HG02642 (cell line): Measurements from ENCODE around the gene SCAMP1.
A peak's percentile ranks its signal among the peaks of the same experiment; 100 is the strongest.
"Not testable (repeated sequence)": the region's sequence is repeated elsewhere in the genome, so short reads cannot be mapped to it uniquely, and the experiment has no call there.

Source experiments
- ATAC-seq: cut with Tn5 transposase; IDR thresholded peaks from one replicate; pipeline ENCODE4 v1.9.1; 2021; ENCODE audit warnings: mild to moderate bottlenecking; ENCODE audit not compliant: unreplicated experiment, poor library complexity

Gene SCAMP1, protein sequence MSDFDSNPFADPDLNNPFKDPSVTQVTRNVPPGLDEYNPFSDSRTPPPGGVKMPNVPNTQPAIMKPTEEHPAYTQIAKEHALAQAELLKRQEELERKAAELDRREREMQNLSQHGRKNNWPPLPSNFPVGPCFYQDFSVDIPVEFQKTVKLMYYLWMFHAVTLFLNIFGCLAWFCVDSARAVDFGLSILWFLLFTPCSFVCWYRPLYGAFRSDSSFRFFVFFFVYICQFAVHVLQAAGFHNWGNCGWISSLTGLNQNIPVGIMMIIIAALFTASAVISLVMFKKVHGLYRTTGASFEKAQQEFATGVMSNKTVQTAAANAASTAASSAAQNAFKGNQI

DNA sequence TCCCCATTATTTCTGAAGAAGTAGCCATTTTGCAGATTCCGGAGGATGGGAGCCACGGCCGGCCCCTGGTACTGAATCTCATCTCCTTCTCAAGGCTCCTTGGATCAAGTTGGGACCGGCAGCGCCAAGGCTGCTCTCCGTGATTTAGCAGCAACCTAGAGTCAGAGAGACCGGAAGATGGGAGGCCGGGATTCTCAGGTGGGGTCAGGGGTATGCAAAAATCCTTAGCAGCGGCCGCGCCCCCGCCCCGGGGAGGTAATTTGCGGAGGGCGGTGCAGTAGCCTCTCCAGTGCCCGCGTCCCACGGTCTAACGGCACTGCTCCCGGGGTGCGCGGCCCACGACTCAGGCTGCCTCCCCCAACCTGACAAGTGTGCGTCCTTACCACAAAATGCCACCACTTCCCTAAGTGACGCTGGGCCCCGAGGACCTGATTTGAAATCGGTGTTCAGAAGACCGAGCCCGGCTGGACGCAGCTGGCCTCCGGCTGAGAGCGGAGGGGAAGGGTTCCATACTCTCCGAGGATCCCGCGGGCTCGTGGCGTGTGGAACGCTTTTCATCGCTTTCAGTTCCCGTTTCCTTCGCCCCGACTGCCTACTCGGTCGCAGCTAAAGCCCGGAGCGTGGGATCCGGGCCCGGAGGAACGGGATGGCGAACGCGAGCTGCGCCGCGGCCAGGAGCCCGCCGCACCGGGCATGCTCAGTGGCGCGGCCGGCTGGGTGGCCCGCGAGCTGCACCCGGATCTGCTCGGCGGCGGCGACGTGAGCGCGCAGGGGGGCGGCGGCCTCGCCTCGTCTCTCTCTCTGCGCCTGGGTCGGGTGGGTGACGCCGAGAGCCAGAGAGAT is at the start of gene SCAMP1:
Gene SCAMP1, plus strand, starts transcription at position 787 of the 843 bp plus-strand sequence. Its CDS starts 55 bp downstream, at position 842.
- ATAC-seq = peak; percentile 87

DNA sequence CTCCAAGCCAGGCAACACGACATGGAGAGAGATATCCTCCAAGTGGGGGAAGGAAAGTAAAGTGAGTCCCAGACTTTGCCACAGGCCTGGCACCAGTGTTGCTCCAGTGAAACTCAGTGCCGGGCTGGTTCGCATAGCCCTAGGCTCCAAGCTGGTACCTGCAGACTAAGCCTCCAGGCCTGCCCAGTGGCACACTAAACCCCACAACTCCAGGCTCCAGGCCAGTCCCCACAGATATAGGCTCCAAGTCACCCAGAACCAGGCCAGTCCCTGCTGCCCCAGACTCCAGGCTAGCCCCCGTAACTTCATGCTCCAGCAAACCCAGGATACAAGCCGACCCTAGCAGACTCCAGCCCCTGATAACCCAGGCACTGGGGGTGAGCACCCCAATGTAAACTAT is 42.9 kb upstream of the SCAMP1 start:
- ATAC-seq = no peak

DNA sequence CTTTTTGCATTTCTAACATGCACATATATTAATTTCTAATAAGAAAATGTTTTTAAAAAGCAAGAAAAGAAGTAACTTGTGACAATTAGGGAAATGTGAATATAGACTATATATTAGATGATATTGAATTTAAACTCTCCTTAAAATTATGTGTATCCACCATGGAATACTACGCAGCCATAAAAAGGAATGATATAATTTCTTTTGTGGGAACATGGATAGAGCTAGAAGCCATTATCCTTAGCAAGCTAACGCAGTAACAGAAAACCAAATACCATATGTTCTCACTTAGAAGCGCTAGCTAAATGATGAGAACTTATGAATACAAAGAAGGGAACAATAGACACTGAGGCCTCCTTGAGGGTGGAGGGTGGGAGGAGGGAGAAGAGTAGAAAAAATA is 42.1 kb upstream of the SCAMP1 start:
- no peak for ATAC-seq

DNA sequence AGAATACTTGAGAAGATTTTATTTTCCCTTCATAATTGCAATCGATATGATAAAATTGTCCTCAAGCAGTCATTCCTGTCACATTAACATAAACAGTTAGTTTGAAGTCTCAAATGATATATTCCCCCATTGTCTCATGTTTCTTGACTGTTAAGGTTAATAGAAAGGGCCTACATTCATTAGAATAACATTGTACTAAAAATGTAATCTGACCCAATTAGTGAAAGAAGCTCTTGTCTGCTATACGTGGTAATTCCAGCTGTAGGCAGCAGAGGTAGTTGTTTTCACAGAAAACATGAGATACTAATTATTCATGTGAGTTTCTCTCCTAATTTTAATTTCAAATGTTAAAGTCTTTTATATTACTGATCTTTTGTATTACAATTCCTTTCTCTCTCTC is 40.0 kb upstream of the SCAMP1 start:
- no peak for ATAC-seq

DNA sequence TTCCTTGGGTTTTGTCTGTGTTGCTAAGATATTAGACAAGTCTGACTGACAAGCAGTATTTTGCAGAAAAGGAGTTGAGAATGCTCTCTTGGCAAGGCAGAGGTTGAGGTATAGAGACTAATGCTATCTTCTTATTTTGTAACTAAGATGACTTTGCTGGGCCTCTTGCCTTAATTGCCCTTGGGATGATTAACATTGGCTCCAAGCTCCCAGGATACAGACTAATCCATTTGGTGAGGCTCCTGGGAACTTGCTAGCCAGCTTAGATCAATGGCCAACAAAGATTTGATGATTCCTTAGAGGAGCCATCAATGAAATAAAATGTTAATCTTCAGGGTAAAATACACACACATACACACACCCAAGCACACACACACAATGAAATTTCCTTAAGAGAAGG is 37.2 kb upstream of the SCAMP1 start:
- no peak for ATAC-seq

DNA sequence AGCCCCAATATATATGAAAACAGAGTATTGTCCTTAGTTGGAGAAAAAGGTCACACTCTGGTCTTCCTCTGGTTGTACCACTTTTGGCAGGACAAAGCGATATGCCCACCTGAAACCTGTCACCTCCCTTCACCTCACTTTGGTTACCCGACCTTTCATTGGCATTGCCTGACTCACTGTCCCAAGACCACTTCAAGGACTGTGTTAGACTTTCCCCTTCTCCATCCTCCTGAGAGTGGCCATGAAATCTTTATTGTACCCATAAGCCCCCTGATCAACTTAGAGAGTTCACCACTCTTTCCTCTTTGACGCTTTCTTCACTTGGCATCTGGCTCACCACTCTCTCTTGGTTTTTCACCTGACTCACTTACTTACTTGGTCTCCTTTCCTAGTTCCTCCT is 33.5 kb upstream of the SCAMP1 start:
- no peak for ATAC-seq

DNA sequence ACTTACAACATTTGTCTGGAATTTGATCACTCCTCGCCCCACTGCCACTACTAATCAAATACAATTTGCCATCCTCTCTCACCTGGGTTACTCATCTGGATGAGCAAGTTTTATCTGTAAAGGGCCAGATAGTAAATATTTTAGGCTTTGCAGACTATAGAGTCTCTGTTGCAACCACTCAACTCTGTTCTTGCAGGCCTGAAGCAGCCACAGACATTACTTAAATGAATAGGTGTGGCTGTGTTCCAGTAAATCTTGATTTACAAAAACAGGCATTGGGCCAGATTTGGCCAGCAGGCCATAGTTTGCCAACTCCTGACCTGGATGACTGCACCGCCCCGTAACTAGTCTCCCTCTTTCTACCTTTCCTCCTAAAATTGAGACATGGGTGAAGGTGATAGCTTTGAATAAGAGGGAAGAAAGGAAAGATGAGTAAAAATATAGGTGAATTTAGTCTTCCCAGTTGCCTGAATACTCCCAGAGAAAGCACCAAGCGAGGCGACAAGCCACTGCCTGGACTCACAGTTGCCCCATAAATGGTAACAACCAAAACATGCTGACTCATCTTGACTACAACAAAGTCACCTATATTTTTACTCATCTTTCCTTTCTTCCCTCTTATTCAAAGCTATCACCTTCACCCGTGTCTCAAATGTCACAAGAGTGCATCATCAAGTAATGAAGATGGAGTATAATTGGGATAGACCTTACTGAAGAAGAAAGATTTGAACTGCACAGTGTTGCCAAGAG is 32.5 kb upstream of the SCAMP1 start:
- no peak for ATAC-seq

DNA sequence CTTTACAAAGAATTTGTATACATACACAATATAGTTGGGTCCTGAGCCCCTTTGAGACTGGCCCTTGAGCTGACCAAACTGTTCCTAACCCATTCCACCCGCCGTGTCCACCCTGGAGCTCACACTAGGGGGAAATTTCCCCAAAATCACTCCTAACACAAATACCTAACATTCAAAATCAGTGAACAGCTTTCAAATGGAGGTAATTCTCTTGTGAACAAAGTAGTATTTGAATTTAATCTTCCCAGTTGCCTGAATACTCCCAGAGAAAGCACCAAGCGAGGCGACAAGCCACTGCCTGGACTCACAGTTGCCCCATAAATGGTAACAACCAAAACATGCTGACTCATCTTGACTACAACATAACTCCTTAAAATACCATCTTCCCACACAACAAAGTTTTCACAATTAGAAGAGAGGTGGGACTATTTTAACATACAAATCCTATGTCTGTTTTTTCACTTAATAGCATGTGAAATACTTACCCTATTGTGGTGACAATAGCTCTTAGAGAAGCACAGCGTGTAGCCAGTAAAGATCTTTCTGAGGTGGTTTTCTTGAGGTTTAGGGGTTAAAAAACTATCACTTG is 31.7 kb upstream of the SCAMP1 start:
- no peak for ATAC-seq

DNA sequence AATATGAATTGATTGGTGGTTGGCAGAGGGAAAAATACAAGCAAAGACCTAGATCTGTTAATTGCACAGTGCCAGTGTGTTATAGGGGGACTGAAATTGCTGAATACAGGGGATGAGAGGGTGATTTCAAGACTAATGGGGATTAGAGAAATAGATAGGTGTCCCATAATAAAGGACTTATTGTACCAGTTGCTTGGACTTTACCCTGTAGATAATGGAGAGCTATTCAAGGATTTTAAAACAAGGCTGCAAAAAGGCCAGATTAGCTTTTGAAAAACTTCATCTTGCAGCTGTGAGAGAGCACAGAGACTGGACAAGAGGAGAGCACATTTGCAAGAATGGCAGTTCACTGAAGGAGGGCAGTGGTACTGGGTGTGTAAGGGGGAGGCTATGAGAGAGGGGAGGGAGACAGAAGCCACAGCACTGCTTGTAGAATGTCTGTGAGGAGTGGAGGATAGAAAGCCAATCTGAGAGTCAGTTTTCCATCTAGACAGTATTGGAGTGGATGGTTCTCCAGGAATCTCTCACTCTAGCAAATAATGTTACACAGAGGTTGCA is 28.8 kb upstream of the SCAMP1 start:
- no peak for ATAC-seq

DNA sequence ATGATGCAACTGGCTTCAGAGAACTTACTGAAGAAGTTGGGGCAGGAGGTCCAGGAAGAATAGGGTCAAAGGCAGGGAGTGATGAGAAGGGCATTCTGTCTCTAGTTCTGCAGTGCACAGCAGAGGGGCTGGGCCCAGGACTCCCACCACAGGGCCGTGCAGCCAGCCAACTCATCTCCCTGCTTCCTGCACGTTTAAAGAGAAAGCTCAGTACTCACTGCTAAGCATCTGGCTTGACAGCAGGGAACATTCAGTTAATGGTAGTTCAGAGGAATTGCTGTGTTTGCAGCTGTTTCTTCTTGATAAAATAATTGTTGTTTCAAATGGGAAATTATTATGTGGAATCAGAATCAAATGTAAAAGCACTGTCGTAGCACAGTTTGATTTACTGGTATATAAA is 25.6 kb upstream of the SCAMP1 start:
- ATAC-seq = no peak

DNA sequence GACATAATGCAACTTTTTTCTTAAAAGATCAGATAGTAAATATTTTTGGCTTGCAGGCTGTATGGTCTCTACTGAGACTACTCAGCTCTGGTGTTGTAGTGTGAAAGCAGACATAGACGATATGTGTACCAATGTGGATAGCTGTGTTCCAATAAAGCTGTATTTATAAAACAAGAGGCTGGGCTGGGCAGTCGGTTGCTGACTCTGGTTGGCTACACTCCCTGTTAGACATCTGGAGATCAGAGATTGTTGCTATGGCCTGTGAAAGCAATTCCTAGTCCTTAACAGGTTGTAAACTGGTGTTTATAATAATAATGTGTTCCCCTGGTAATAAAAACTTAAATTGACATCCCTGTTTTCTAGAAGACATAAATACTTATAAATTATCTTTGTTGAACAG is 24.4 kb upstream of the SCAMP1 start:
- ATAC-seq = no peak

DNA sequence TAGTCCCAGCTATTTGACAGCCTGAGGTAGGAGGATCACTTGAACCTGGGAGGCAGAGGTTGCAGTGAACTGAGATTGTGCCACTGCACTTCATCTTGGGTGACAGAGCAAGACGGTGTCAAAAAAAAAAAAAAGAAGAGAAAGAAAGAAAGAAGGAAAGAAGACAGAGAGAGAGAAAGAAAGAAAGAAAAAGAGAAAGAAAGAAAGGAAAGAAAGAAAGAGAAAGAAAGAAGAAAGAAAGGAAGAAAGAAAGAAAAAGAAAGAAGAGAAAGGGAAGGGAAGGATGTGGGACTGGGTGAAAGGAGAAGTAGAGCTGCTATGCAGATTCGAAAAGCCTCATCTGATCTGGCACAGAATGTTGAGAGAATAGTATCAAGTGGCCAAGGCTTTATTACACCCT is 23.7 kb upstream of the SCAMP1 start:
- ATAC-seq = no peak

DNA sequence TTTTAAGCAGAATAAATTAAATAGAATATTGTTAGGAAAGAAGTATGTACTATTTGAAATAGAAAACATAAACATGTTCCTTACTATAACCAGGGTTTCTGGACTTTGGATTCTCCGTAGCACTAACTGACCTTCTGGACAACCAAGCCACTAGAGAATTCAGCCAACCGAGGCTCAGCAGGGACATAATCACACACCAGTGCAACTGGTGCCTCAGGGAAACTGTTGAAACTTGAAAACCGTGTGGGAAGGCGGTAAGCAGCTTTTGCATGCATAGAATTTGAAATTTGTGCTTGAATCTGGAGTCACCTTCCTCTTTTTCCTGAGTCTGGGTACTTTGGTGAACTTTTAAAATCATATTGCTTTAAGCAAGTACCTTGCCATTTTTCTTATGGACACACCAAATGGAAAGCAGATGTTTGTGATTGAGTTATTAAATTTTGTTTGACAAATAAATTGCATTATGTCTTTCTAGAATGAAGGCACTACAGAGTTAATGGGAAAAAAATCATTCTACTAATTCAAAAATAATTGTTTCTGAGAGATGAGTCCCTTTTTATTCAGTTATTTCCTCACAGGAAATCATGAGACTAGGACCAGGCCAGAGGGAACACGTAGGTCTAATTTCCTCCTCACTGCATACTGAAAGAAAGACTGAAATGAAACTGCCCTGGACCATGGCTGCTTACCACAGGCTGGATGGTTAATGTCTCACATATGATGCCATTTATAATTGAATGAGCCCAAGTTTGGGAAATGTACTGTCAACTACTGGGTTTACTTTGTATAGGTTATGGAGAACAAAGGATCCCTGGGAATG is 20.6 kb upstream of the SCAMP1 start:
- ATAC-seq = no peak

DNA sequence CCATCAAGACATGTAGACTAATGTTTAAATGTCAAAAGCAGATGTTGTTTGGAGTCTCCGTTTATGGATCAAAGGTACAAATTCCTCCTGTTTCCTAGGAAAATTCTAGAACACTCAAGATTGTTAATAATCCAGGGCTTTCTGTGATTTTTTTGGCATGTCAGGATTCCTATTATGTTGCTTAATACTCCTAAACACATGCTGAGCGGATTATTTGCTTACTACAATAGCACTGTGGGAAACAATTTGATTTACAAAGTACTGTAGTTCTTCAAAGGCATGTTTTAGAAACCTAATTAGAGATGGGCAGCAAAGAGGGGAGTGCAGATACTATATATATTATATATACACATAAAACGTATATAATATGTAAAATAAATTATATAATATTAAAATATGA is 19.0 kb upstream of the SCAMP1 start:
- no peak for ATAC-seq

DNA sequence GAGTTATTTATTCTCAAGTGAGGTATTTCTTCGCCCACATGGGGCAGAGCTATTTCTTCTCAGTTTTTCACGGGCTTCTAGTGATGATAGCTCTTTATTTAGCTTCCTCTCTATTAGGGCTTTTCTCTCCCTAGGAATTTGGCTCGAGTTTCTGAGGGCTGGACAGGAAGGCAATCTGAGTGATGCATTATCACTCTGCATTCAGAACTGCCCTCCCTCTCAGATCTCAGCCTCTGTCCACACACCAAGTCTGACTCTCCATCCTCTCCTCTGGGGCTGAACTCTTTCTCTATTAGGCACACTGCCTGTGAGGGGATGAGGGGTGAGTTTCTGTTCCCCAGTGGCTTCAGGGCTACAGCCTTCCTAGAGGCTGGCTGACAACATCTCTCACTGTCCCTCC is 14.9 kb upstream of the SCAMP1 start:
- ATAC-seq = no peak

DNA sequence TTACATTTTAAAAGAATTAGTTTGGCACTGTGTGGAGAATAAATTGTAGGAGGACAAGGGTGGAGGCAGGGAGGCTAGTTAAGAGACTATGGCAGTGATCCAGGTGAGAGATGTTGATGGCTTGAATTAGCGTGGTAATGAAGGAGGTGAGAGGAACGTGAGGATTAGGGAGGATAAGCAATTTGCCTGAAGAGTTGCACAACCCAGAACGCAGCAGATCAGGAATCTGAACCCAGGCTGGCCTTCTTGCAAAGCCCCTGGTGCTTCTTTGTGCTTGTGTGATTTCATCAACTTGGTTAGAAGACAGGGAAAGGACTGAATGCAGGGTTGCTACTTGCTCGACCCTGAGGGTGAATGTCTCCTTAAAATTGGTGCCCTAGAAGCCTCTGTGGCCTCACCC is 6.9 kb upstream of the SCAMP1 start:
- no peak for ATAC-seq

DNA sequence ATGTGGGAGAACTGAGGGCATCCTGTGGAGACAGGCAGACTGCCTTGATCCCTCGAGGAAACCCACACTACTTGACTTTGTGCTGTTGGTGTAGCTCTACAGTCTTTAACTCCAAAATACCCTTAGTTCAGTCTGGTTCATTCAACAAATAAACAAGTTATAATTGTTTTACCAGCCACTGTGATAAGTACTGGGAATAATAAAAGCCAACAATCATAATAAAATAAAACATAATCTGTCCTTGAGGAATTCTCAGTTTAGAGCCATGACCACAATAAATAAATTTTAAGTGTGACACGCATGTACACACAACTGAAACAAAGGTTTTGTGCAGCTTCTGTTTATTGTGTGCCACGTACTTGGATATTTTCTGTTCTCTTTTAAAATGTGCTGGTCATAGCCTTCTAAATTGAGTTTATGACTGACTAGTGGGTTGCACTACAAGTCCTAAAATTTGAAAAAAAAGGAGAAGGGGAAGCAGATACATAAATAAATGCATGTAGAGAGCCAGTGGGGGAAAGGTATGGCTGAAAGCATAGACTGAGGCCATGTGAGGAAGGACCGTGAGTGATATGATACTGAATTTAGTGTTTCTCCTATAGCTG is 6.2 kb upstream of the SCAMP1 start:
- ATAC-seq = no peak

DNA sequence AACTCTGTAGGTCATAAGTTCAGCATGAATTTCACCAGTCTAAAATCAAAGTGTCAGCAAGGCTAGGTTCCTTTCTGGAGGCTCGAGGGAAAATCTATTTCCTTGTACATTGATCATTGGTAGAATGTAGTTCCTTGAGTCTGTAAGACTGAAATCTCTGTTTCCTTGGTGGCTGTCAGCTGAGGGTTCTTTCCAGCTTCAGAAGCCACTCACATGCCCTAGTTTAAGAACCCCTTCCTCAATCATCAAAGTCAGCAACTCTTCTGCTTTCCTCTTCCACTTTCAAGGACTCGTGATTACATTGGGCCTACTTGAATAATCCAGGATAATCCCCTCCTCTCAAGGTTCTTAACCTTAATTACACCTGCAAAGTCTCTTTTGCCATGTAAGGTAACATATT is 4.9 kb upstream of the SCAMP1 start:
- ATAC-seq = no peak

DNA sequence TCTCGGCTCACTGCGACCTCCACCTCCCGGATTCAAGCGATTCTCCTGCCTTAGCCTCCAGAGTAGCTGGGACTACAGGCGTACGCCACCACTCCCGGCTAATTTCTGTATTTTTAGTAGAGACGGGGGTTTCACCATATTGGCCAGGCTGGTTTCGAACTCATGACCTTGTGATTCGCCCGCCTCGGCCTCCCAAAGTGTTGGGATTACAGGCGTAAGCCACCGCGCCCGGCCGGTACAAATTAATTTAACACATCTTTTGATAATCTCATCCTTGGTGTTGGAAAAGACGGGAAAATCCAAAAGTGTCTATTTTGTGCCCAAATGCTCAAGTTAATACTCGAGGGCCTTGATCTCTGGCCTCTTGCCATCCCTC is 974 bp upstream of the SCAMP1 start:
- ATAC-seq = not testable (repeated sequence)

DNA sequence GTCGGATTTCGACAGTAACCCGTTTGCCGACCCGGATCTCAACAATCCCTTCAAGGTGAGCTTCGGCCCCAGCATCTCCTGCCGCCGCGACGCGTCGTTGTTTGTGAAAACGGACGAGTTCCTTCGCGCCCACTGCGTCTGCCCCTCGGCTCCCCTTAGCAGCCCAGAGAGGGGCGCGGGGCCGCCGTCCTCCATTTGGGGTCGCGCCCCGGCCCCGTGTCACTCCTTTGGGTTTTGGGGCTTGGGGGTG is 182 bp downstream of the SCAMP1 start:
- ATAC-seq = no peak
